WTC11 (cell line): ENCODE results near the gene CELF2. TPM values are rescaled to one million over a fixed set of nuclear protein-coding genes. Genes with fewer than 3 reads are reported as not detected.

Source experiments
- ATAC-seq: fragments of 200-7000 bp; cut with Tn5 transposase; 2 replicates; pipeline ENCODE4 v1.10.0; 2021; ENCODE audit warnings: mild to moderate bottlenecking, moderate library complexity
- CTCF ChIA-PET: fragments of 300-600 bp; sonication (Branson Sonifier 250); formaldehyde crosslinking; loops from one replicate; lab custom pipeline; 2021; ENCODE audit warnings: antibody characterized with exemption; lab: Charles Lee
- POLR2A ChIA-PET: fragments of 350-600 bp; sonication (Branson Sonifier 250); formaldehyde crosslinking; loops from one replicate; lab custom pipeline; 2021; ENCODE audit warnings: antibody characterized with exemption; lab: Charles Lee
- DNase-seq: peaks from one replicate; pipeline ENCODE4 v3.0.0; 2021; ENCODE audit warnings: low spot score
- H3K27ac Mint-ChIP-seq: 2 replicates; pipeline ENCODE4 v1.8.0; 2021; ENCODE audit warnings: mixed read lengths
- H3K27me3 Mint-ChIP-seq: 2 replicates; pipeline ENCODE4 v1.8.0; 2021; ENCODE audit warnings: low read depth, mild to moderate bottlenecking, moderate library complexity, mixed read lengths
- H3K36me3 Mint-ChIP-seq: 2 replicates; pipeline ENCODE4 v1.8.0; 2021; ENCODE audit warnings: mixed read lengths
- H3K4me1 Mint-ChIP-seq: 2 replicates; pipeline ENCODE4 v1.8.0; 2022; ENCODE audit warnings: mixed read lengths
- H3K4me3 Mint-ChIP-seq: 2 replicates; pipeline ENCODE4 v1.8.0; 2021; ENCODE audit warnings: mild to moderate bottlenecking, moderate library complexity, mixed read lengths
- H3K9me3 Mint-ChIP-seq: 2 replicates; pipeline ENCODE4 v1.8.0; 2021; ENCODE audit warnings: mixed read lengths
- ATF2 ChIP-seq: sonication (generic); formaldehyde crosslinking; IDR thresholded peaks from 2 replicates; pipeline ENCODE4 v1.8.1; 2022; ENCODE audit warnings: low read depth, missing genetic modification reagents, borderline replicate concordance
- E2F1 ChIP-seq: sonication (generic); formaldehyde crosslinking; IDR thresholded peaks from 2 replicates; pipeline ENCODE4 v1.8.0; 2022; ENCODE audit warnings: mild to moderate bottlenecking, missing genetic modification reagents
- ELF4 ChIP-seq: sonication (generic); formaldehyde crosslinking; IDR thresholded peaks from 2 replicates; pipeline ENCODE4 v1.8.1; 2022; ENCODE audit warnings: low read depth, mild to moderate bottlenecking, moderate library complexity, missing genetic modification reagents
- ESRRA ChIP-seq: sonication (generic); formaldehyde crosslinking; IDR thresholded peaks from 2 replicates; pipeline ENCODE4 v1.8.1; 2022; ENCODE audit warnings: mild to moderate bottlenecking, missing genetic modification reagents, borderline replicate concordance
- JAZF1 ChIP-seq: fragments of 250-450 bp; sonication (Bioruptor Pico); IDR thresholded peaks from 2 replicates; pipeline ENCODE4 v1.9.0; 2021; ENCODE audit warnings: moderate library complexity, mild to moderate bottlenecking, inconsistent platforms
- JUN ChIP-seq: sonication (generic); formaldehyde crosslinking; IDR thresholded peaks from 2 replicates; pipeline ENCODE4 v1.8.0; 2023; ENCODE audit warnings: mild to moderate bottlenecking, missing genetic modification reagents
- MXD4 ChIP-seq: fragments of 250-450 bp; sonication (Bioruptor Pico); IDR thresholded peaks from 2 replicates; pipeline ENCODE4 v1.8.0; 2021; ENCODE audit warnings: mild to moderate bottlenecking, moderate library complexity, borderline replicate concordance
- NFE2L1 ChIP-seq: sonication (generic); formaldehyde crosslinking; IDR thresholded peaks from 2 replicates; pipeline ENCODE4 v1.8.1; 2023; ENCODE audit warnings: missing genetic modification reagents
- NR1H2 ChIP-seq: sonication (generic); formaldehyde crosslinking; IDR thresholded peaks from 2 replicates; pipeline ENCODE4 v1.9.0; 2021; ENCODE audit warnings: mild to moderate bottlenecking, moderate library complexity, missing genetic modification reagents
- NR2C2 ChIP-seq: sonication (generic); formaldehyde crosslinking; IDR thresholded peaks from 2 replicates; pipeline ENCODE4 v1.8.0; 2022; ENCODE audit warnings: mild to moderate bottlenecking, missing genetic modification reagents
- OVOL2 ChIP-seq: fragments of 250-450 bp; sonication (Bioruptor Pico); IDR thresholded peaks from 2 replicates; pipeline ENCODE4 v1.9.0; 2021; ENCODE audit warnings: mild to moderate bottlenecking, borderline replicate concordance
- TEAD4 ChIP-seq: sonication (generic); formaldehyde crosslinking; IDR thresholded peaks from 2 replicates; pipeline ENCODE4 v1.8.0; 2022; ENCODE audit warnings: mild to moderate bottlenecking, missing genetic modification reagents
- ZBTB21 ChIP-seq: sonication (generic); formaldehyde crosslinking; IDR thresholded peaks from 2 replicates; pipeline ENCODE4 v1.8.1; 2023; ENCODE audit warnings: mild to moderate bottlenecking, missing genetic modification reagents, borderline replicate concordance
- ZNF232 ChIP-seq: sonication (generic); formaldehyde crosslinking; IDR thresholded peaks from 2 replicates; pipeline ENCODE4 v1.8.0; 2022; ENCODE audit warnings: mild to moderate bottlenecking, missing genetic modification reagents
- ZNF416 ChIP-seq: fragments of 250-450 bp; sonication (Bioruptor Pico); IDR thresholded peaks from 2 replicates; pipeline ENCODE4 v1.9.0; 2021; ENCODE audit warnings: mild to moderate bottlenecking, inconsistent platforms
- ZNF423 ChIP-seq: fragments of 250-450 bp; sonication (Bioruptor Pico); IDR thresholded peaks from 2 replicates; pipeline ENCODE4 v2.1.2; 2022; ENCODE audit warnings: mild to moderate bottlenecking, moderate library complexity
- total RNA-seq: library from RNA; stranded (reverse); gene quantifications from 3 replicates; pipeline ENCODE4 v1.2.3, GENCODE V29; 2021
- TF ChIP-seq, protein P1 (sequence below): sonication (generic); formaldehyde crosslinking; IDR thresholded peaks from 2 replicates; pipeline ENCODE4 v1.8.0; 2023; ENCODE audit warnings: mild to moderate bottlenecking, missing genetic modification reagents
- TF ChIP-seq, protein P2 (sequence below): sonication (generic); formaldehyde crosslinking; IDR thresholded peaks from 2 replicates; pipeline ENCODE4 v1.8.0; 2023; ENCODE audit warnings: missing genetic modification reagents, mild to moderate bottlenecking, borderline replicate concordance
- TF ChIP-seq, protein P3 (sequence below): sonication (generic); formaldehyde crosslinking; conservative IDR thresholded peaks from 2 replicates; pipeline ENCODE4 v1.8.1; 2023; ENCODE audit warnings: mild to moderate bottlenecking, low read depth, missing genetic modification reagents, moderate library complexity
- TF ChIP-seq, protein P4 (sequence below): sonication (generic); formaldehyde crosslinking; IDR thresholded peaks from 2 replicates; pipeline ENCODE4 v1.8.1; 2023; ENCODE audit warnings: mild to moderate bottlenecking, missing genetic modification reagents, borderline replicate concordance

The CELF2 gene
- total RNA-seq, 1 experiment from 2014 or later: 24.6 TPM

GRCh38 chr10:11147722-11148121, 130.1 kb downstream of the CELF2 start:
- CTCF ChIA-PET: interaction anchor here (1.2 kb wide), 1 partner anchor 123 kb away, joined by 3 read pairs; no protein-coding TSS in a partner anchor

More at GRCh38 chr10:11147722-11148121, 130.1 kb downstream of the CELF2 start:
- POLR2A ChIA-PET: no interaction called here
- Mint-ChIP-seq H3K4me1 (peaks cover 75% of the 10 kb centered on the region), H3K27me3 (no peaks in the 10 kb centered on the region), H3K9me3 (peaks cover 4% of the 10 kb centered on the region), H3K4me3 (no peak overlapping the region), H3K36me3 (no peaks in the 10 kb centered on the region), H3K27ac (no peak overlapping the region)
- no peak for TF ChIP-seq MXD4 (CRISPR knock-in tag)
- no peak for TF ChIP-seq NR1H2 (CRISPR knock-in tag)
- TF ChIP-seq ZNF423 (CRISPR knock-in tag): no peak
- TF ChIP-seq ZNF232 (CRISPR knock-in tag): no peak
- TF ChIP-seq JAZF1: no peak
- no peak for TF ChIP-seq ZBTB21 (CRISPR knock-in tag)
- no peak for TF ChIP-seq NFE2L1 (CRISPR knock-in tag)
- no peak for TF ChIP-seq ESRRA (CRISPR knock-in tag)
- no peak for TF ChIP-seq ATF2 (CRISPR knock-in tag)
- TF ChIP-seq, protein P1, sequence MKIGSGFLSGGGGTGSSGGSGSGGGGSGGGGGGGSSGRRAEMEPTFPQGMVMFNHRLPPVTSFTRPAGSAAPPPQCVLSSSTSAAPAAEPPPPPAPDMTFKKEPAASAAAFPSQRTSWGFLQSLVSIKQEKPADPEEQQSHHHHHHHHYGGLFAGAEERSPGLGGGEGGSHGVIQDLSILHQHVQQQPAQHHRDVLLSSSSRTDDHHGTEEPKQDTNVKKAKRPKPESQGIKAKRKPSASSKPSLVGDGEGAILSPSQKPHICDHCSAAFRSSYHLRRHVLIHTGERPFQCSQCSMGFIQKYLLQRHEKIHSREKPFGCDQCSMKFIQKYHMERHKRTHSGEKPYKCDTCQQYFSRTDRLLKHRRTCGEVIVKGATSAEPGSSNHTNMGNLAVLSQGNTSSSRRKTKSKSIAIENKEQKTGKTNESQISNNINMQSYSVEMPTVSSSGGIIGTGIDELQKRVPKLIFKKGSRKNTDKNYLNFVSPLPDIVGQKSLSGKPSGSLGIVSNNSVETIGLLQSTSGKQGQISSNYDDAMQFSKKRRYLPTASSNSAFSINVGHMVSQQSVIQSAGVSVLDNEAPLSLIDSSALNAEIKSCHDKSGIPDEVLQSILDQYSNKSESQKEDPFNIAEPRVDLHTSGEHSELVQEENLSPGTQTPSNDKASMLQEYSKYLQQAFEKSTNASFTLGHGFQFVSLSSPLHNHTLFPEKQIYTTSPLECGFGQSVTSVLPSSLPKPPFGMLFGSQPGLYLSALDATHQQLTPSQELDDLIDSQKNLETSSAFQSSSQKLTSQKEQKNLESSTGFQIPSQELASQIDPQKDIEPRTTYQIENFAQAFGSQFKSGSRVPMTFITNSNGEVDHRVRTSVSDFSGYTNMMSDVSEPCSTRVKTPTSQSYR: no peak
- TF ChIP-seq, protein P2, sequence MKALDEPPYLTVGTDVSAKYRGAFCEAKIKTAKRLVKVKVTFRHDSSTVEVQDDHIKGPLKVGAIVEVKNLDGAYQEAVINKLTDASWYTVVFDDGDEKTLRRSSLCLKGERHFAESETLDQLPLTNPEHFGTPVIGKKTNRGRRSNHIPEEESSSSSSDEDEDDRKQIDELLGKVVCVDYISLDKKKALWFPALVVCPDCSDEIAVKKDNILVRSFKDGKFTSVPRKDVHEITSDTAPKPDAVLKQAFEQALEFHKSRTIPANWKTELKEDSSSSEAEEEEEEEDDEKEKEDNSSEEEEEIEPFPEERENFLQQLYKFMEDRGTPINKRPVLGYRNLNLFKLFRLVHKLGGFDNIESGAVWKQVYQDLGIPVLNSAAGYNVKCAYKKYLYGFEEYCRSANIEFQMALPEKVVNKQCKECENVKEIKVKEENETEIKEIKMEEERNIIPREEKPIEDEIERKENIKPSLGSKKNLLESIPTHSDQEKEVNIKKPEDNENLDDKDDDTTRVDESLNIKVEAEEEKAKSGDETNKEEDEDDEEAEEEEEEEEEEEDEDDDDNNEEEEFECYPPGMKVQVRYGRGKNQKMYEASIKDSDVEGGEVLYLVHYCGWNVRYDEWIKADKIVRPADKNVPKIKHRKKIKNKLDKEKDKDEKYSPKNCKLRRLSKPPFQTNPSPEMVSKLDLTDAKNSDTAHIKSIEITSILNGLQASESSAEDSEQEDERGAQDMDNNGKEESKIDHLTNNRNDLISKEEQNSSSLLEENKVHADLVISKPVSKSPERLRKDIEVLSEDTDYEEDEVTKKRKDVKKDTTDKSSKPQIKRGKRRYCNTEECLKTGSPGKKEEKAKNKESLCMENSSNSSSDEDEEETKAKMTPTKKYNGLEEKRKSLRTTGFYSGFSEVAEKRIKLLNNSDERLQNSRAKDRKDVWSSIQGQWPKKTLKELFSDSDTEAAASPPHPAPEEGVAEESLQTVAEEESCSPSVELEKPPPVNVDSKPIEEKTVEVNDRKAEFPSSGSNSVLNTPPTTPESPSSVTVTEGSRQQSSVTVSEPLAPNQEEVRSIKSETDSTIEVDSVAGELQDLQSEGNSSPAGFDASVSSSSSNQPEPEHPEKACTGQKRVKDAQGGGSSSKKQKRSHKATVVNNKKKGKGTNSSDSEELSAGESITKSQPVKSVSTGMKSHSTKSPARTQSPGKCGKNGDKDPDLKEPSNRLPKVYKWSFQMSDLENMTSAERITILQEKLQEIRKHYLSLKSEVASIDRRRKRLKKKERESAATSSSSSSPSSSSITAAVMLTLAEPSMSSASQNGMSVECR: no peak
- no peak for TF ChIP-seq ELF4 (CRISPR knock-in tag)
- no peak for TF ChIP-seq OVOL2 (CRISPR knock-in tag)
- no peak for TF ChIP-seq JUN
- no peak for TF ChIP-seq TEAD4
- no peak for TF ChIP-seq NR2C2 (CRISPR knock-in tag)
- TF ChIP-seq ZNF416: no peak
- TF ChIP-seq, protein P3, sequence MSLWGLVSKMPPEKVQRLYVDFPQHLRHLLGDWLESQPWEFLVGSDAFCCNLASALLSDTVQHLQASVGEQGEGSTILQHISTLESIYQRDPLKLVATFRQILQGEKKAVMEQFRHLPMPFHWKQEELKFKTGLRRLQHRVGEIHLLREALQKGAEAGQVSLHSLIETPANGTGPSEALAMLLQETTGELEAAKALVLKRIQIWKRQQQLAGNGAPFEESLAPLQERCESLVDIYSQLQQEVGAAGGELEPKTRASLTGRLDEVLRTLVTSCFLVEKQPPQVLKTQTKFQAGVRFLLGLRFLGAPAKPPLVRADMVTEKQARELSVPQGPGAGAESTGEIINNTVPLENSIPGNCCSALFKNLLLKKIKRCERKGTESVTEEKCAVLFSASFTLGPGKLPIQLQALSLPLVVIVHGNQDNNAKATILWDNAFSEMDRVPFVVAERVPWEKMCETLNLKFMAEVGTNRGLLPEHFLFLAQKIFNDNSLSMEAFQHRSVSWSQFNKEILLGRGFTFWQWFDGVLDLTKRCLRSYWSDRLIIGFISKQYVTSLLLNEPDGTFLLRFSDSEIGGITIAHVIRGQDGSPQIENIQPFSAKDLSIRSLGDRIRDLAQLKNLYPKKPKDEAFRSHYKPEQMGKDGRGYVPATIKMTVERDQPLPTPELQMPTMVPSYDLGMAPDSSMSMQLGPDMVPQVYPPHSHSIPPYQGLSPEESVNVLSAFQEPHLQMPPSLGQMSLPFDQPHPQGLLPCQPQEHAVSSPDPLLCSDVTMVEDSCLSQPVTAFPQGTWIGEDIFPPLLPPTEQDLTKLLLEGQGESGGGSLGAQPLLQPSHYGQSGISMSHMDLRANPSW (CRISPR knock-in tag): no peak
- no peak for TF ChIP-seq E2F1
- TF ChIP-seq, protein P4, sequence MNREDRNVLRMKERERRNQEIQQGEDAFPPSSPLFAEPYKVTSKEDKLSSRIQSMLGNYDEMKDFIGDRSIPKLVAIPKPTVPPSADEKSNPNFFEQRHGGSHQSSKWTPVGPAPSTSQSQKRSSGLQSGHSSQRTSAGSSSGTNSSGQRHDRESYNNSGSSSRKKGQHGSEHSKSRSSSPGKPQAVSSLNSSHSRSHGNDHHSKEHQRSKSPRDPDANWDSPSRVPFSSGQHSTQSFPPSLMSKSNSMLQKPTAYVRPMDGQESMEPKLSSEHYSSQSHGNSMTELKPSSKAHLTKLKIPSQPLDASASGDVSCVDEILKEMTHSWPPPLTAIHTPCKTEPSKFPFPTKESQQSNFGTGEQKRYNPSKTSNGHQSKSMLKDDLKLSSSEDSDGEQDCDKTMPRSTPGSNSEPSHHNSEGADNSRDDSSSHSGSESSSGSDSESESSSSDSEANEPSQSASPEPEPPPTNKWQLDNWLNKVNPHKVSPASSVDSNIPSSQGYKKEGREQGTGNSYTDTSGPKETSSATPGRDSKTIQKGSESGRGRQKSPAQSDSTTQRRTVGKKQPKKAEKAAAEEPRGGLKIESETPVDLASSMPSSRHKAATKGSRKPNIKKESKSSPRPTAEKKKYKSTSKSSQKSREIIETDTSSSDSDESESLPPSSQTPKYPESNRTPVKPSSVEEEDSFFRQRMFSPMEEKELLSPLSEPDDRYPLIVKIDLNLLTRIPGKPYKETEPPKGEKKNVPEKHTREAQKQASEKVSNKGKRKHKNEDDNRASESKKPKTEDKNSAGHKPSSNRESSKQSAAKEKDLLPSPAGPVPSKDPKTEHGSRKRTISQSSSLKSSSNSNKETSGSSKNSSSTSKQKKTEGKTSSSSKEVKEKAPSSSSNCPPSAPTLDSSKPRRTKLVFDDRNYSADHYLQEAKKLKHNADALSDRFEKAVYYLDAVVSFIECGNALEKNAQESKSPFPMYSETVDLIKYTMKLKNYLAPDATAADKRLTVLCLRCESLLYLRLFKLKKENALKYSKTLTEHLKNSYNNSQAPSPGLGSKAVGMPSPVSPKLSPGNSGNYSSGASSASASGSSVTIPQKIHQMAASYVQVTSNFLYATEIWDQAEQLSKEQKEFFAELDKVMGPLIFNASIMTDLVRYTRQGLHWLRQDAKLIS (CRISPR knock-in tag): no peak
- no peak for DNase-seq
- ATAC-seq: 0 out of 2 replicates have a peak, but pooled peaks have one; percentile 8
